ENCODE data around the gene VPS26C. TPM values are rescaled to one million over a fixed set of nuclear protein-coding genes. Genes with fewer than 3 reads are reported as not detected.

VPS26C gene
- total and polyA plus RNA-seq, 12 donors = 22.3 to 57.5 (median 46.3) TPM

DNA sequence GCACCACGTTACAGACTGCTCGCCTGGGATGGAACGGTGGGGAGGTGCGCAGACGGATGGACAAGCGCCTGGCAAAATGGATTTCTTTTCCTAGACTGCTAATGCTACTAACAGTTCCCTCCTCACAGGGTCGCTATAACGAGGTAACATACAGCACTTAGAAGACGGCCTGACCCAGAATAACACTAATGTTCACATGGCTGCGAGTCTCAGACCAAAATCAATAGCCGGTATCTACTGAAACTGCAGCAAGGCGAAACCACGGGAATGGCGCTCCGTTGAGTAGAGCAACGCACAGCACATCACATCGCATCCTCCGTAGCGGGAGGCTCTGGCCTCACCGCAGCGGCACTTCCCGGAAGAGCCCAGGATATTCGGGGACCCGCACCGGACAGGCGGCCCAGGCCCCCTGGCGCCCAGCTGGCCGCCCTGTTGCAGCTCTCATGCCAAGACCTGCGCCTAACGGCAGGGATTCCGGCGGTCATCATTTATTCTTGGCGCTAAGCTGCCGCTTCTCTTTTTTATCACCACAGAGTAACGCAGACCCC lies 46.6 kb downstream of the VPS26C start:
- DNase-seq (no peak), ATAC-seq (peak; percentile 50 to 83 (median 68))
- H3K4me3 ChIP-seq = peak overlapping the region; percentile 47 to 76 (median 64)
- no peaks in the 10 kb centered on the region for H3K27me3 ChIP-seq
- H3K9me3 ChIP-seq = no peaks in the 10 kb centered on the region
- WGBS, 2 donors = 2 to 3% methylated on average over 35 of the region's 35 CpGs
- peak overlapping the region; percentile 76 to 91 (median 85) for H3K27ac ChIP-seq
- peaks cover 0 to 28% (median 24%) of the 10 kb centered on the region in 9 donors for H3K36me3 ChIP-seq
- peaks cover 0 to 16% (median 9%) of the 10 kb centered on the region in 9 donors for H3K4me1 ChIP-seq
- intact Hi-C loops (cut with DNase I) = loop anchor here in 4 of 10 donors (2.0 to 10.0 kb wide), 7 partner anchors 46 to 364 kb away; partner anchors contain the start of genes DYRK1A (in 2 of the 4) and VPS26C (in 2 of the 4)
- TF ChIP-seq, protein P1, sequence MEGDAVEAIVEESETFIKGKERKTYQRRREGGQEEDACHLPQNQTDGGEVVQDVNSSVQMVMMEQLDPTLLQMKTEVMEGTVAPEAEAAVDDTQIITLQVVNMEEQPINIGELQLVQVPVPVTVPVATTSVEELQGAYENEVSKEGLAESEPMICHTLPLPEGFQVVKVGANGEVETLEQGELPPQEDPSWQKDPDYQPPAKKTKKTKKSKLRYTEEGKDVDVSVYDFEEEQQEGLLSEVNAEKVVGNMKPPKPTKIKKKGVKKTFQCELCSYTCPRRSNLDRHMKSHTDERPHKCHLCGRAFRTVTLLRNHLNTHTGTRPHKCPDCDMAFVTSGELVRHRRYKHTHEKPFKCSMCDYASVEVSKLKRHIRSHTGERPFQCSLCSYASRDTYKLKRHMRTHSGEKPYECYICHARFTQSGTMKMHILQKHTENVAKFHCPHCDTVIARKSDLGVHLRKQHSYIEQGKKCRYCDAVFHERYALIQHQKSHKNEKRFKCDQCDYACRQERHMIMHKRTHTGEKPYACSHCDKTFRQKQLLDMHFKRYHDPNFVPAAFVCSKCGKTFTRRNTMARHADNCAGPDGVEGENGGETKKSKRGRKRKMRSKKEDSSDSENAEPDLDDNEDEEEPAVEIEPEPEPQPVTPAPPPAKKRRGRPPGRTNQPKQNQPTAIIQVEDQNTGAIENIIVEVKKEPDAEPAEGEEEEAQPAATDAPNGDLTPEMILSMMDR (IDR thresholded peaks at IDR 0.05) = peak in 2 of 9 donors; percentile 18 to 38

DNA sequence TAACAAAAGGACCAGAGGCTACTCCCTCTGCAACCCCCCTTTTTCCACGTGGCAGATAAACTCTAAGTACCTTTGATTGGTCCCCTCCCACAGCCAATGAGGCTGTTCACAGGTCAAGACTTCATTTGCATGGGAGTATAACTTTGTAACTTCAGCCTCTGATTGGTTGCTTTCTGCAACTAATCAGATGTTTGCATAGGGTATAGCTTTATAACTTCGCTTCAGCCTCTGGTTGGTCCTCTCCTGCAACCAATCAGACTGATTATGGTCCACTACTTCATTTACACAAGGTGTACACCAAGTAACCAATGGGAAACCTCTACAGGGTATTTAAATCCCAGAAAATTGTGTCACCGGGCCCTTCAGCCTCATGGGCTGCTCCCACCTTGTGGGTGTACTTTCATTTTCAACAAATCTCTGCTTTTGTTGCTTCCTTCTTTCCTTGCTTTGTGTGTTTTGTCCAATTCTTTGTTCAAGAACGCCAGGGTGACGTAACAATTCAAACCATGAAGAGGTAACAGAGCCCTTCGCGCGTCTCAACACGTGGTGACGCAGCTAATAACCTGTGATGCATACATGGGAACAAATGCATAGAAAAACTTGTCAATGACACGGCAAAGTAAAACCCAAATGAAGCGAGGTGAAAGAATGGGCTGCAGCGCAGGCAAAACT lies 47.2 kb downstream of the VPS26C start:
- H3K27ac ChIP-seq = peak overlapping the region; percentile 76 to 91 (median 85)
- 50 to 55% methylated on average over 13 of the region's 13 CpGs for WGBS, 2 donors
- TF ChIP-seq, protein P1 (IDR thresholded peaks at IDR 0.05) = no peak
- no peak for DNase-seq
- peaks cover 0 to 16% (median 9%) of the 10 kb centered on the region in 9 donors for H3K4me1 ChIP-seq
- no peaks in the 10 kb centered on the region for H3K27me3 ChIP-seq
- no peaks in the 10 kb centered on the region for H3K9me3 ChIP-seq
- H3K4me3 ChIP-seq = peak overlapping the region in 9 of 10 donors; percentile 47 to 76 (median 65)
- no peak for ATAC-seq
- intact Hi-C loops (cut with DNase I) = loop anchor here in 4 of 10 donors (2.0 to 10.0 kb wide), 7 partner anchors 47 to 365 kb away; partner anchors contain the start of genes DYRK1A (in 2 of the 4) and VPS26C (in 2 of the 4)
- peaks cover 0 to 22% (median 18%) of the 10 kb centered on the region in 9 donors for H3K36me3 ChIP-seq

DNA sequence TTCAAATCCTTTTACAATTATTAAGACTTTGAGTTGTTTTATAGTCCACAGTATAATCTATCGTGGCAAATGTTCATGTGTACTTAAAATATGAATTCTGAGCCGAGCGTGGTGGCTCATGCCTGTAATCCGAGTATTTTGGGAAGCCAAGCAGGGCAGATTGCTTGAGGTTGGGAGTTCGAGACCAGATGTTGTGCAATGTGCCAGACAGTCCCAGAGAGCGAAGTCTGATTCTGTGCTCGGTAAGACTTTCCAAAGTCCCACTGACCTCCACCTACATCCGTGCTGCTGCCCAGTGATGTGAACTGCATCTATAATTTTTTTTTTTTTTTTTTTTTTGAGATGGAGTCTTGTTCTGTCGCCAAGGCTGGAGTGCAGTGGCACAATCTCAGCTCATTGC lies 52.2 kb downstream of the VPS26C start:
- TF ChIP-seq, protein P1 (IDR thresholded peaks at IDR 0.05) = no peak
- H3K9me3 ChIP-seq = peaks cover 0 to 7% (median 0%) of the 10 kb centered on the region in 11 donors
- no peak for DNase-seq
- intact Hi-C loops (cut with DNase I) = no loop called here
- no peaks in the 10 kb centered on the region for H3K36me3 ChIP-seq
- no peaks in the 10 kb centered on the region for H3K27me3 ChIP-seq
- H3K27ac ChIP-seq = no peak overlapping the region
- no peak overlapping the region for H3K4me3 ChIP-seq
- peaks cover 0 to 6% (median 4%) of the 10 kb centered on the region in 9 donors for H3K4me1 ChIP-seq
- 92% methylated on average over 9 of the region's 9 CpGs for WGBS, 2 donors
- ATAC-seq = no peak

DNA sequence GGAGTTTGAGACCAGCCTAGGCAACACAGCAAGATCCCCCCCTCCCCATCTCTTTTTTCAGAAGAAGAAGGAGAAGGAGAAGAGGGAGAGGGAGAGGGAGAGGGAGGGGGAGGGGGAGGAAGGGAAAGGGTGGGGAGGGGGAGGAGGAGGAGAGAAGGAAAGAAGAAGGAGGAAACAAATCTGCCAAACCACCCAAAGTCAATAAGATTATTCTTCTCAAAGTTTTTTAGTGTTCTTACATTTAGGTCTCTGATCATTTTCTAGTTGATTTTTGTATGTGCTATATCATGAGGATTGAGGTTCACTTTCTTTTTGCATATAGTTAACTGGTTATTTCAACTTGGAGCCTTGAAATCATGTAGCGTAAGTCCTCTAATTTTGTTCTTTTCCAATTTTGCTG lies 56.3 kb downstream of the VPS26C start:
- WGBS, 2 donors = 97 to 100% methylated on average over 1 of the region's 1 CpG
- DNase-seq (no peak), ATAC-seq (no peak)
- H3K36me3 ChIP-seq = no peaks in the 10 kb centered on the region
- no peak overlapping the region for H3K4me3 ChIP-seq
- H3K27ac ChIP-seq = no peak overlapping the region
- no peaks in the 10 kb centered on the region for H3K27me3 ChIP-seq
- H3K4me1 ChIP-seq = peaks cover 7 to 37% (median 23%) of the 10 kb centered on the region in 9 donors
- TF ChIP-seq, protein P1 (IDR thresholded peaks at IDR 0.05) = no peak
- intact Hi-C loops (cut with DNase I) = no loop called here
- peaks cover 0 to 7% (median 0%) of the 10 kb centered on the region in 11 donors for H3K9me3 ChIP-seq
